ENCODE measurements around the gene DDOST.

DNA sequence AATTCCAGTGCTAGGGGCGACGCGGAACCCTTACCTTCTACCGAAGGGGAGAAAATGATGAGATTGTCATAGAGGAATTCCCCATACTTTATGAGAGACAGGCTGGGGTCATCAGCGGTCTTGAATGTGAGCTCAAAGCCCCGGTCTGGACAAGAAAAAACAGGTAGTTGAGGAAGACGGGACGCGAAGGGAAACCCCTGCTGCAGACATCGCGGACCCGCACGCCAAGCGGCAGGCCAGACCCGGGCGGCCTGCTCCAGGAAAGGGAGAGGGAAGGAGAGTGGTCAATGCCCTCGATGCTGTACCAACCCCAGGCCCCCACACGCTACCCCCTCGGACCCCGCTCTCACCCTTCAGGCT, 342 bp downstream of the DDOST start:
- TF ChIP-seq CTCF (IDR thresholded peaks at IDR 0.05) (no peak), EP300 (IDR thresholded peaks at IDR 0.05) (no peak)
